ENCODE results near the gene ADORA2A. TPM values are rescaled to one million over a fixed set of nuclear protein-coding genes. Genes with fewer than 3 reads are reported as not detected.

The ADORA2A gene
- total and polyA plus RNA-seq, 10 of the 15 experiments (the other 5 are each of a cell fraction or from before 2014, with no cell fraction given) = 0.69 to 31.2 (median 18.3) TPM

- intact Hi-C loops (cut with micrococcal nuclease; ENCODE audit: unreplicated experiment) (no loop called here), in situ Hi-C loops (cut with MboI) (loop anchor here (5.0 kb wide), 1 partner anchor 50 kb away; no protein-coding TSS in a partner anchor)
- ATAC-seq = no peak
- Histone ChIP-seq H3K4me2 (ENCODE audit: control insufficient read depth, insufficient read depth) (no peak overlapping the region), H2AFZ (ENCODE audit: control insufficient read depth, low read depth, low read length) (no peak overlapping the region), H3K4me1 (ENCODE audit: control insufficient read depth, insufficient read depth, low read length) (no peaks in the 10 kb centered on the region), H3K9me3 (replicated peaks; ENCODE audit: control insufficient read depth, insufficient read depth, low read length) (no peaks in the 10 kb centered on the region), H3K4me3 (no peak overlapping the region), H3K27ac (ENCODE audit: control insufficient read depth, insufficient read depth) (no peak overlapping the region), H3K9ac (ENCODE audit: control insufficient read depth, insufficient read depth, low read length) (no peak overlapping the region), H3K79me2 (ENCODE audit: control insufficient read depth, insufficient read depth, low read length) (no peaks in the 10 kb centered on the region), H3K27me3 (replicated peaks in 1 of 2; ENCODE audit: control insufficient read depth in 2 of 2, insufficient read depth in 2 of 2, low read length in 1 of 2) (no peaks in the 10 kb centered on the region), H3K36me3 (ENCODE audit: control insufficient read depth in 2 of 2, insufficient read depth in 2 of 2, low read length in 1 of 2) (no peaks in the 10 kb centered on the region), H4K20me1 (ENCODE audit: control insufficient read depth, insufficient read depth) (no peaks in the 10 kb centered on the region)
- ChIA-PET CTCF (no interaction called here), RAD21 (ENCODE audit: unreplicated experiment) (no interaction called here), SMC1A (ENCODE audit: uncharacterized antibody, unreplicated experiment) (interaction anchor here (0.9 to 1.2 kb wide), 2 partner anchors 10 to 87 kb away, joined by 3 read pairs; no protein-coding TSS in a partner anchor), POLR2A (no interaction called here)
- BruUV-seq (replicated peaks) = no TSS peak
- no peak for FAIRE-seq
- no peak for DNase-seq (ENCODE audit: low read depth, low spot score)
- TF ChIP-seq SRF (IDR thresholded peaks at IDR 0.05; ENCODE audit: low read depth in 2 of 2, low read length in 2 of 2) (no peak), MEF2B (IDR thresholded peaks at IDR 0.05; ENCODE audit: partially characterized antibody, poor library complexity, severe bottlenecking) (no peak), GABPA (IDR thresholded peaks at IDR 0.05; ENCODE audit: low read depth) (no peak), PAX5 (IDR thresholded peaks at IDR 0.05; ENCODE audit: borderline replicate concordance, low read depth, low read length) (no peak), KAT2A (conservative IDR thresholded peaks at IDR 0.05; ENCODE audit: control insufficient read depth, low read depth, low read length) (no peak), PRDM15 (CRISPR knock-in tag; IDR thresholded peaks at IDR 0.05) (no peak), CBFB (IDR thresholded peaks at IDR 0.05; ENCODE audit: low read depth) (no peak), FOXK2 (IDR thresholded peaks at IDR 0.05) (no peak), RAD51 (IDR thresholded peaks at IDR 0.05) (no peak), JUNB (IDR thresholded peaks at IDR 0.05) (no peak), FOS (IDR thresholded peaks at IDR 0.05; ENCODE audit: borderline replicate concordance, extremely low read depth, insufficient read length) (no peak), SREBF1 (IDR thresholded peaks at IDR 0.05; ENCODE audit: low read length) (no peak)
- 97% methylated on average over 2 of the region's 2 CpGs for WGBS (ENCODE audit: insufficient coverage, insufficient replicate concordance, low lambda C conversion rate, missing lambda C conversion rate)
These were observed 40.4 kb upstream of the ADORA2A start for GRCh38 chr22:24386937-24387471.
